ENCODE results near the gene TPI1.

Gene TPI1

GRCh38 chr12:6867413-6868210 lies at the start of gene TPI1:
Gene TPI1, plus strand, starts transcription at chr12:6867531. Its CDS starts 36 bp downstream, at chr12:6867567.
- DNase-seq (ENCODE audit: low spot score), result peak; percentile 96

GRCh38 chr12:6817662-6818157 lies 49.6 kb upstream of the TPI1 start:
- DNase-seq (ENCODE audit: low spot score), result no peak

GRCh38 chr12:6818222-6818621 lies 49.1 kb upstream of the TPI1 start:
- no peak for DNase-seq (ENCODE audit: low spot score)

- DNase-seq (ENCODE audit: low spot score), result no peak
Observed at GRCh38 chr12:6818645-6819044, 48.7 kb upstream of the TPI1 start.

- DNase-seq (ENCODE audit: low spot score), result no peak
Observed at GRCh38 chr12:6819106-6820030, 48.0 kb upstream of the TPI1 start.

GRCh38 chr12:6820166-6820565 lies 47.2 kb upstream of the TPI1 start:
- no peak for DNase-seq (ENCODE audit: low spot score)

- peak; percentile 85 for DNase-seq (ENCODE audit: low spot score)
Observed at GRCh38 chr12:6821591-6822425, 45.5 kb upstream of the TPI1 start, which contains the start of gene GPR162. Gene GPR162, plus strand, starts transcription at chr12:6821821. Its CDS starts 2,078 bp downstream, at chr12:6823899.

GRCh38 chr12:6822426-6823135 lies 44.8 kb upstream of the TPI1 start:
- no peak for DNase-seq (ENCODE audit: low spot score)

- DNase-seq (ENCODE audit: low spot score), result no peak
Observed at GRCh38 chr12:6823182-6824084, 43.9 kb upstream of the TPI1 start.

GRCh38 chr12:6824085-6824775 lies 43.1 kb upstream of the TPI1 start:
- DNase-seq (ENCODE audit: low spot score), result no peak

- peak; percentile 46 for DNase-seq (ENCODE audit: low spot score)
Observed at GRCh38 chr12:6824901-6825381, 42.4 kb upstream of the TPI1 start.

- peak; percentile 95 for DNase-seq (ENCODE audit: low spot score)
Observed at GRCh38 chr12:6825398-6826124, 41.8 kb upstream of the TPI1 start.

GRCh38 chr12:6826125-6826733 lies 41.1 kb upstream of the TPI1 start:
- no peak for DNase-seq (ENCODE audit: low spot score)

GRCh38 chr12:6826734-6827436 lies 40.4 kb upstream of the TPI1 start:
- DNase-seq (ENCODE audit: low spot score), result no peak

- peak; percentile 92 for DNase-seq (ENCODE audit: low spot score)
Observed at GRCh38 chr12:6827437-6827911, 39.9 kb upstream of the TPI1 start.

GRCh38 chr12:6827982-6828780 lies 39.1 kb upstream of the TPI1 start, which contains the start of gene P3H3:
Gene P3H3, plus strand, starts transcription at chr12:6828407. Its CDS starts 34 bp downstream, at chr12:6828441.
- DNase-seq (ENCODE audit: low spot score), result peak; percentile 71
